Fibroblast of lung (primary cell): ENCODE data around the gene TBC1D22A. TPM values are rescaled to one million over a fixed set of nuclear protein-coding genes. Genes with fewer than 3 reads are reported as not detected.

Experiments
- DNase-seq, 2 donors: peaks; one replicate each; pipeline versions ENCODE4 v3.0.0 to v3.0.0-alpha.2; 2010; ENCODE audit warnings: low read depth in 2 of 2
- H2AFZ ChIP-seq: 2 replicates; pipeline ENCODE4 v1.5.1; 2012; ENCODE audit warnings: low read length, control low read depth, inconsistent platforms
- H3K27ac ChIP-seq: 2 replicates; pipeline ENCODE4 v1.5.1; 2011; ENCODE audit warnings: low read length, control low read depth; ENCODE audit not compliant: insufficient read depth
- H3K27me3 ChIP-seq: 2 replicates; pipeline ENCODE4 v1.5.1; 2011; ENCODE audit warnings: mild to moderate bottlenecking, low read length; ENCODE audit not compliant: control insufficient read depth, insufficient read depth
- H3K36me3 ChIP-seq: 2 replicates; pipeline ENCODE4 v1.5.1; 2011; ENCODE audit warnings: low read length; ENCODE audit not compliant: control insufficient read depth, insufficient read depth
- H3K4me1 ChIP-seq: 2 replicates; pipeline ENCODE4 v1.5.1; 2011; ENCODE audit warnings: low read length; ENCODE audit not compliant: control insufficient read depth, insufficient read depth; ENCODE audit errors: extremely low read depth
- H3K4me2 ChIP-seq: 2 replicates; pipeline ENCODE4 v1.5.1; 2011; ENCODE audit warnings: low read length, control low read depth; ENCODE audit not compliant: insufficient read depth; ENCODE audit errors: extremely low read depth
- H3K4me3 ChIP-seq, 4 experiments: fragments of 200-600 bp in 1 of 4; sonication (generic) in 1 of 4; replicated peaks in 1 of 4; 2 replicates each; pipeline ENCODE4 v1.5.1; 2011 to 2016; ENCODE audit warnings: low read length in 4 of 4, low read depth in 3 of 4, mild to moderate bottlenecking in 3 of 4, control low read depth in 2 of 4, inconsistent platforms in 1 of 4, mixed read lengths in 1 of 4; ENCODE audit not compliant: insufficient read depth in 1 of 4; ENCODE audit errors: control extremely low read depth in 1 of 4
- H3K79me2 ChIP-seq: 2 replicates; pipeline ENCODE4 v1.5.1; 2012; ENCODE audit warnings: mild to moderate bottlenecking, low read length, inconsistent platforms; ENCODE audit not compliant: control insufficient read depth, insufficient read depth
- H3K9ac ChIP-seq: 2 replicates; pipeline ENCODE4 v1.5.1; 2011; ENCODE audit warnings: mild to moderate bottlenecking, low read length, control low read depth; ENCODE audit not compliant: insufficient read depth
- H3K9me3 ChIP-seq: 2 replicates; pipeline ENCODE4 v1.5.1; 2012; ENCODE audit warnings: low read depth, low read length; ENCODE audit not compliant: control insufficient read depth, insufficient read depth
- H4K20me1 ChIP-seq: 2 replicates; pipeline ENCODE4 v1.5.1; 2011; ENCODE audit warnings: low read length; ENCODE audit not compliant: control insufficient read depth, insufficient read depth; ENCODE audit errors: extremely low read depth
- EZH2 ChIP-seq: IDR thresholded peaks from 2 replicates; pipeline ENCODE4 v1.5.1; 2012; ENCODE audit warnings: low read length, control low read depth, mild to moderate bottlenecking; ENCODE audit errors: missing control alignments
- polyA plus RNA-seq, 2 donors: library from polyadenylated mRNA; depleted of rRNA in 1 of 2; stranded (reverse) in 1 of 2; unstranded in 1 of 2; fragments of >200 nt; gene quantifications; 2 replicates each; pipeline ENCODE4 v1.2.1, GENCODE V29; 2011 to 2012; ENCODE audit warnings: missing spikeins in 1 of 2
- total RNA-seq: library from RNA; depleted of rRNA; stranded (reverse); fragments of >200 nt; gene quantifications from 2 replicates; pipeline ENCODE4 v1.2.1, GENCODE V29; 2014
- TF ChIP-seq, protein P1 (sequence below), 2 donors: IDR thresholded peaks in 1 of 2; conservative IDR thresholded peaks in 1 of 2; 1 replicate in 1 of 2; 2 replicates in 1 of 2; pipeline ENCODE4 v1.5.1; 2011 to 2012; ENCODE audit warnings: low read length in 2 of 2, control low read depth in 1 of 2, inconsistent platforms in 1 of 2, low read depth in 1 of 2, mild to moderate bottlenecking in 1 of 2

The TBC1D22A gene
- total and polyA plus RNA-seq, 2 donors (not counting 1 experiment from before 2014, with no cell fraction given): 11.6 to 17.6 TPM

DNA sequence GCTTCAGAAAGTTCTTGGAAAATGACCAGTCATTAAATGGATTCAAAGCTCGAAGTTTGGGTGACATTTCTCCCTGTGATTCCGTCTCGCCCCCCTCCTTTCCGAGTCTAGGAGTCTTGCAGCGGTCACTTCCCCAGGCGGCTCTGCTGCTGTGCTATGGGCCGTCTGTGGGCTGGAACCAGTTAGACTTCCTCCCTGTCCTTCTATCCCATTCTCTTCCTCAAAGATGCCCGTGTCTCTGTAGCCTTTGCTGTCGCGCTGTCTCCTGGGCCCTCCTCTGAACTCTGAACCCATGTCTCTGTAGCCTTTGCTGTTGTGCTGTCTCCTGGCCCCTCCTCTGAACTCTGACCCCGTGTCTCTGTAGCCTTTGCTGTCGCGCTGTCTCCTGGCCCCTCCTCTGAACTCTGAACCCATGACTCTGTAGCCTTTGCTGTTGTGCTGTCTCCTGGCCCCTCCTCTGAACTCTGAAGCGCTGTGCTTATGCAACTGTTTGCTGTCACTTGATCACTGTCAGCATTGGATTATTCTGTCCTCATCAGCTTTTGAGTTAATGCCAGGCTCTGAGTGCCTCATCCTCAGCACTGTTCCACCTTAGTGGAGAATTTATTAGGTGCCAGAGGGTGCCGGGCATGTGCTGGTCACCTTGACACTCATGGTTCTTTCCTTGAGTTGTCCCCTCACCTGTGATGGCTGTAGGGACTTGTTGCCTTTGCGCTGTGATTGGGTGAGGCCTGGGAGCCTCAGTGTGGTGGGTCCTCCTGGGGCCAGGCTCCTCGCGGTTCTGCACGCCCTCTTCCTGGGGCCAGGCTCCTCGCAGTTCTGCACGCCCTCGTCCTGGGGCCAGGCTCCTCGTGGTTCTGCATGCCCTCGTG, 173.3 kb downstream of the TBC1D22A start:
- TF ChIP-seq, protein P1, sequence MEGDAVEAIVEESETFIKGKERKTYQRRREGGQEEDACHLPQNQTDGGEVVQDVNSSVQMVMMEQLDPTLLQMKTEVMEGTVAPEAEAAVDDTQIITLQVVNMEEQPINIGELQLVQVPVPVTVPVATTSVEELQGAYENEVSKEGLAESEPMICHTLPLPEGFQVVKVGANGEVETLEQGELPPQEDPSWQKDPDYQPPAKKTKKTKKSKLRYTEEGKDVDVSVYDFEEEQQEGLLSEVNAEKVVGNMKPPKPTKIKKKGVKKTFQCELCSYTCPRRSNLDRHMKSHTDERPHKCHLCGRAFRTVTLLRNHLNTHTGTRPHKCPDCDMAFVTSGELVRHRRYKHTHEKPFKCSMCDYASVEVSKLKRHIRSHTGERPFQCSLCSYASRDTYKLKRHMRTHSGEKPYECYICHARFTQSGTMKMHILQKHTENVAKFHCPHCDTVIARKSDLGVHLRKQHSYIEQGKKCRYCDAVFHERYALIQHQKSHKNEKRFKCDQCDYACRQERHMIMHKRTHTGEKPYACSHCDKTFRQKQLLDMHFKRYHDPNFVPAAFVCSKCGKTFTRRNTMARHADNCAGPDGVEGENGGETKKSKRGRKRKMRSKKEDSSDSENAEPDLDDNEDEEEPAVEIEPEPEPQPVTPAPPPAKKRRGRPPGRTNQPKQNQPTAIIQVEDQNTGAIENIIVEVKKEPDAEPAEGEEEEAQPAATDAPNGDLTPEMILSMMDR (conservative IDR thresholded peaks at IDR 0.05 in 1 of 2, IDR thresholded peaks at IDR 0.05 in 1 of 2; ENCODE audit: low read depth in 1 of 2, low read length in 2 of 2): no peak
- no peak for TF ChIP-seq EZH2
- no peaks in the 10 kb centered on the region for H3K36me3 ChIP-seq
- H3K9ac ChIP-seq: no peak overlapping the region
- peaks cover 26% of the 10 kb centered on the region for H3K4me1 ChIP-seq
- H3K4me3 ChIP-seq: no peak overlapping the region
- no peak overlapping the region for H2AFZ ChIP-seq
- H3K27me3 ChIP-seq: no peaks in the 10 kb centered on the region
- no peaks in the 10 kb centered on the region for H3K9me3 ChIP-seq
- peak overlapping the region; percentile 35 for H3K4me2 ChIP-seq
- no peak for DNase-seq
- H3K27ac ChIP-seq: peak overlapping the region; percentile 33
- no peaks in the 10 kb centered on the region for H4K20me1 ChIP-seq
- H3K79me2 ChIP-seq: no peaks in the 10 kb centered on the region

DNA sequence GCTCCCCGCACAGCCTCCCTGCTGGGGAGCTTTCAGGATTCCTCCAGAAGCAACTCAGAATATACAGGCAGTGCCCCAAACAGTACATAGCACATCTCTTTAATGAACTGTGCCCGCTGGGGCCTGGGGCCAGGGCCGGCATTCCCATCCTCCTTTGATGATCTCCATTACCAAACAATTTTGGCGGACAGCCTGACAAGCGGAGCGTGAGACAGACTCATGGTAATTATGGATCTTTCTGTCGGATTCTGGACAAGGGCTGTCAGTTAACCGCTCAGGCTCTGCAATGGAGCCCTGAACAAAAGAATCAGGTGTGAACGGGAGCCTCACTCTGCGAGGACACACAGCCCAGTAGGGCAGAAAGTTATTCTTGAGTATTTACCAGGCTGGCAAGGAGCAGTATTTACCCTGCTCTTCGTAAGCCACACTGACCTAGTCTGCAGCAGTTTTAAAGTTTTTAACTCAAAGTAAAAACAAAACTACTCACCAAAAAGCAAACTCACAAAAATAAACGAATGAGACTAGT, 174.0 kb downstream of the TBC1D22A start:
- Histone ChIP-seq H3K4me2 (peak overlapping the region; percentile 35), H3K9me3 (no peaks in the 10 kb centered on the region)

DNA sequence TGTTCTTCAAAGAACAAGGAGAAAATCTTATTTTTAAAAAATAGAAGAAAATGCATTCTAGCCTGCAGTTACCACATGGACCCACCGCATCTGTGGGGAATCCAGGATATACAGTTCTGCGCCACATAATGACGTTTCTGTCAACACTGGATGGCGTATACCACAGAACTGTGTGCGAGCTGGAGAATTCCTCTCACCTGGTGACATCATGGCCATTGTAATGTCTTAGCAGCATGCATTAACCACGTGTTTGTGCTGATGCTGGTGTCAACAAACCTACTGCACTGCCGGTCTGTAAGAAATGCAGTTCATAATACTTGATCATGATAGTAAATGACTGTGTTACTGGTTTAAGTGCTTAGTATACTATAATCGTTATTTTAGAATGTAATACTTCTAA, 174.7 kb downstream of the TBC1D22A start:
- Histone ChIP-seq H3K9me3 (no peaks in the 10 kb centered on the region), H3K36me3 (no peaks in the 10 kb centered on the region), H3K4me3 (no peak overlapping the region), H3K9ac (no peak overlapping the region), H3K79me2 (no peaks in the 10 kb centered on the region), H2AFZ (no peak overlapping the region), H3K27ac (no peak overlapping the region), H3K4me1 (peaks cover 26% of the 10 kb centered on the region), H3K4me2 (no peak overlapping the region), H3K27me3 (no peaks in the 10 kb centered on the region), H4K20me1 (no peaks in the 10 kb centered on the region)
- TF ChIP-seq EZH2: no peak
- TF ChIP-seq, protein P1 (conservative IDR thresholded peaks at IDR 0.05 in 1 of 2, IDR thresholded peaks at IDR 0.05 in 1 of 2; ENCODE audit: low read depth in 1 of 2, low read length in 2 of 2): no peak
- no peak for DNase-seq

More for the DNA sequence above, 174.0 kb downstream of the TBC1D22A start:
- no peaks in the 10 kb centered on the region for H3K36me3 ChIP-seq
- H3K27ac ChIP-seq: peak overlapping the region; percentile 33
- peaks cover 26% of the 10 kb centered on the region for H3K4me1 ChIP-seq
- H4K20me1 ChIP-seq: no peaks in the 10 kb centered on the region
- peak; percentile 14 to 48 for DNase-seq
- no peak overlapping the region for H3K9ac ChIP-seq
- no peak overlapping the region for H2AFZ ChIP-seq
- H3K79me2 ChIP-seq: no peaks in the 10 kb centered on the region
- H3K27me3 ChIP-seq: no peaks in the 10 kb centered on the region
- H3K4me3 ChIP-seq: no peak overlapping the region
- TF ChIP-seq, protein P1 (conservative IDR thresholded peaks at IDR 0.05 in 1 of 2, IDR thresholded peaks at IDR 0.05 in 1 of 2; ENCODE audit: low read depth in 1 of 2, low read length in 2 of 2): no peak
- no peak for TF ChIP-seq EZH2
